Urinary bladder (tissue), 4 donors: ENCODE results near the gene UGT1A10. TPM values are rescaled to one million over a fixed set of nuclear protein-coding genes. Genes with fewer than 3 reads are reported as not detected.
"Not testable (repeated sequence)": the region's sequence is repeated elsewhere in the genome, so short reads cannot be mapped to it uniquely, and the experiment has no call there.

Experiments
- DNase-seq: peaks from one replicate; pipeline ENCODE4 v3.0.0-alpha.2; 2015; ENCODE audit errors: extremely low spot score
- H3K27ac ChIP-seq: one replicate; pipeline ENCODE4 v1.5.1; 2013; ENCODE audit warnings: low read depth, mild to moderate bottlenecking, moderate library complexity
- H3K36me3 ChIP-seq: one replicate; pipeline ENCODE4 v1.6.1; 2013; ENCODE audit warnings: mild to moderate bottlenecking, moderate library complexity; ENCODE audit not compliant: insufficient read depth
- H3K4me1 ChIP-seq: one replicate; pipeline ENCODE4 v1.6.1; 2013; ENCODE audit warnings: mild to moderate bottlenecking, moderate library complexity; ENCODE audit not compliant: insufficient read depth
- H3K4me3 ChIP-seq: one replicate; pipeline ENCODE4 v1.5.1; 2013; ENCODE audit warnings: low read depth, low read length
- whole genome bisulfite sequencing: extraction: QIAGEN DNeasy Blood & Tissue Kit; methylation state at CpG from one replicate; pipeline ENCODE4 v1.1.7; 2013; 5-methylcytosine and 5-hydroxymethylcytosine counted together
- polyA plus RNA-seq: library from polyadenylated mRNA; stranded (reverse); fragments of 200-250 nt; gene quantifications from one replicate; pipeline ENCODE4 v1.2.3, GENCODE V29; 2013
- total RNA-seq: library from RNA; depleted of rRNA; stranded (reverse); fragments of >200 nt; gene quantifications from one replicate; pipeline ENCODE4 v1.2.3, GENCODE V29; 2014
- donor health status: healthy with polysubstance abuse.
- donor health status: healthy.

The UGT1A10 gene
- total RNA-seq (not detected), polyA plus RNA-seq (not detected)

DNA sequence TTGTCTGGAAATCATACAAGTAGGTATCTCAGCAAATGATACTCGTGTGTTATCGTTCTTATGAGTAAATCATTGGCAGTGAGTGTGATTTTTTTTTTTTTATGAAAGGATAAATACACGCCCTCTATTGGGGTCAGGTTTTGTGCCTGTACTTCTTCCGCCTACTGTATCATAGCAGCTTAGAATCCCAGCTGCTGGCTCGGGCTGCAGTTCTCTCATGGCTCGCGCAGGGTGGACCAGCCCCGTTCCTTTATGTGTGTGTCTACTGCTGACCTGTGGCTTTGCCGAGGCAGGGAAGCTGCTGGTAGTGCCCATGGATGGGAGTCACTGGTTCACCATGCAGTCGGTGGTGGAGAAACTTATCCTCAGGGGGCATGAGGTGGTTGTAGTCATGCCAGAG, at the start of gene UGT1A10:
TSS of gene UGT1A10 (plus strand) at position 143 of the 400 bp plus-strand sequence. CDS start at position 218, 75 bp downstream.
- H3K4me1 ChIP-seq, H3K27ac ChIP-seq, H3K36me3 ChIP-seq, H3K4me3 ChIP-seq, DNase-seq: not testable (repeated sequence)
- 83% methylated on average over 10 of the region's 10 CpGs for whole genome bisulfite sequencing

DNA sequence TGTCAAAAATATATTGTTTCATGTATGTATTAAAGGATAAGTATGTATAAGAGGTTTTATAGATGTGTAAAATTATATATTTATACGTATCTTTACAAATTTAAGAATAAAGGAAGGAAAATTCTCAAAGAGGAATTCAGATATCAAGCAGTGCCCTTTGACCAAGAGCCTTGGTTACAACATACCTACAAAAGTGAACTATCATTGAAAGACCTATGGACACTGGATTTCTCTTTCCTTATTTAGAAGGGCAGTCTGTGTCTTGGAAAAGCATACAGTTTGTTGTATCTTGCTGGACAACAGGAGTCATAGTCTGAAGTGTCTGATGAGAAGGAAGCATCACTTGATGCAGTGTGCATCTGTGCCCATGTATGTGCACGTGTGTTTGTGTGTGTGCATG, 47.8 kb upstream of the UGT1A10 start:
- Histone ChIP-seq H3K27ac (no peak overlapping the region), H3K4me3 (no peak overlapping the region), H3K36me3 (no peaks in the 10 kb centered on the region), H3K4me1 (no peaks in the 10 kb centered on the region)
- 81% methylated on average over 2 of the region's 2 CpGs for WGBS
- no peak for DNase-seq

DNA sequence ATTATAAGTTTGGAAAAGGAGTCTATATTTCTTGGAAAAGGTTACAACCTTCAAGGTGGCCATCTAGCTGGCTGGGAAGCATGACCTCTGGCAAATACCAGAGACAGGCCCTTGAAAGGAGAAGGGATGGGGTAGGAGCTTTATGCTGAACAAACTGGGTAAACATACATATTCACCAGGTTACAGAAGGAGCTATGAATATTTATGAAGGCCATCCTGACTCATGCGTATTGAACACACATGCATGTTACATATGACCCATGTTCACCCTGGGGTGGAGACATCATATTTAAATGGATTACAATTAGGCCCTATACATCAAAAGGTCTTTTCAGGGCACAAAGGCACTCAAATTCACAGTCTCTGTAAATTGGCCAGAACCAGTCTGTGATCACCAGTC, 43.5 kb upstream of the UGT1A10 start:
- 98% methylated on average over 1 of the region's 1 CpG for WGBS

DNA sequence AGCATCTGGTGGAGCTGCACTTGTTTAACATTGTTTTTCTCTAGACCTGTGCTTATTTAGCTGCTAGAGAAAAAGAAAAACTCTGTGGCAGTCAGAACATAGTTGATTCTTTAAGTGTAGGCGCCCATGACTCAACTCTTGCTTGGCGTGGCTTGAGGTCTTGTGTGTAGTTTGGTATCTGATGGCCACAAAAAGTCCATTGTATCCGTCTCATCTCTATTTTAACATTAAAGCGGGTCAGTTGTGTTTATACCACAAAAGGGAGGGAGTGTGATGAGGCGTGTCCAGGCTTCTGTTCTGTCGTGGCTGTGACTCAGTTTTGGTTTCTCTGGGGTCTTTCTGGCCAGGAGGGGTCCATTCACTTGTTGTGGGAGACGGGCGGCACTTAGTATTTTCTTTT, 43.0 kb upstream of the UGT1A10 start:
- no peak overlapping the region for H3K27ac ChIP-seq
- no peak overlapping the region for H3K4me3 ChIP-seq
- DNase-seq: no peak
- no peaks in the 10 kb centered on the region for H3K36me3 ChIP-seq
- 85% methylated on average over 8 of the region's 8 CpGs for WGBS
- no peaks in the 10 kb centered on the region for H3K4me1 ChIP-seq

More for the DNA sequence above, 43.5 kb upstream of the UGT1A10 start:
- not testable (repeated sequence) for H3K4me1 ChIP-seq, DNase-seq, H3K27ac ChIP-seq, H3K4me3 ChIP-seq, H3K36me3 ChIP-seq

DNA sequence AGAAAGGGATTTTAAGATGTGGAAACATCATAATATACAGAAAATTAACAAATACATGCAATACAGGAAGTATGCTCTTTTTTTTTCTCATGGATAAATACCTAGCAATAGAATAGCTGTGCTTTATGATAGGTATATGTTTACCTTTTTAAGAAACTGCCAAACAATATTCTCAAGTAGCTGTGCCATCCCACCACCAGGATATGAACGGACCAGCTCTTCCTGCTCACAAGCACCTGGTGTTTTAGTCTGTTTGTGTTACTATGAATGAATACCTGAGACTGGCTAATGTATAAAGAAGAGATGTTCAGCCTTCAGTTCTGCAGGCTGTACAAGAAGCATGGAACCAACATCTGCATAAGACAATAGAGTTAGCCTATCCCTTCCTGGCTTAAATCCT, 38.7 kb upstream of the UGT1A10 start:
- no peak for DNase-seq
- Histone ChIP-seq H3K27ac (no peak overlapping the region), H3K4me3 (no peak overlapping the region), H3K36me3 (no peaks in the 10 kb centered on the region), H3K4me1 (no peaks in the 10 kb centered on the region)
- 46% methylated on average over 1 of the region's 1 CpG for WGBS

DNA sequence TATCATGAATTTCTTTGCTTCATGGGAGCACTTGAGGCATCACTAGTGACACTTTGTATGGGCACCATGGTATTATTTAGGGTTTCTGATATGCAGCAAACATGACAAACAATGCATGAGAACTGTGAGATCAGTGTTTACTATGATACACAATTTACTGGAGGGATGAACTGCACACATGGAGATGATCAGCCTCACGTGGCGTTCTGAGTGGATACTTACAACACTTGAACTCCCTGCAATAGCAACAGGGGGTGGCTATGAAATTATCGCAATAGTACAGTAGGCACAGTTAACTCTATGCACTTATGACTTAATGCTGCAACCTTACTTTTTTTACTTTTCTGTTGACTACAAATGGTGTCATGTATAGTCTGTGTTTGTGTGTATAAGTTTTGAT, 37.3 kb upstream of the UGT1A10 start:
- Histone ChIP-seq H3K4me3 (no peak overlapping the region), H3K36me3 (no peaks in the 10 kb centered on the region), H3K27ac (no peak overlapping the region), H3K4me1 (no peaks in the 10 kb centered on the region)
- WGBS: 76% methylated on average over 3 of the region's 3 CpGs
- no peak for DNase-seq

DNA sequence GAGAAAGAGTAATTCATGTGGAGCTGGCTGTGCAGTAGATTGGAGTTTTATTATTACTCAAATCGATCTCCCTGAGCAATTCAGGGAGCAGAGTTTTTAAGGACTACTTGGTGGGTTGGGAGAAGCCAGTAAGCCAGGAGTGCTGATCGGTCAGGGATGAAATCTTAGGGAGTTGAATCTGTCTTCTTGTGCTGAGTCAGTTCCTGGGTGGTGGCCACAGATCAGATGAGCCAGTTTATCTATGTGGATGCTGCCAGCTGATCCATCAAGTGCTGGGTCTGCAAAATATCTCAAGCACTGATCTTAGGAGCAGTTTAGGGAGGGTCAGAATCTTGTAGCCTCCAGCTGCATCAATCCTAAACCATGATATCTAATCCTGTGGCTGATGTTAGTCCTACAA, 35.9 kb upstream of the UGT1A10 start:
- Histone ChIP-seq H3K27ac (no peak overlapping the region), H3K4me3 (no peak overlapping the region), H3K4me1 (no peaks in the 10 kb centered on the region), H3K36me3 (no peaks in the 10 kb centered on the region)
- WGBS: 59% methylated on average over 2 of the region's 2 CpGs
- no peak for DNase-seq

DNA sequence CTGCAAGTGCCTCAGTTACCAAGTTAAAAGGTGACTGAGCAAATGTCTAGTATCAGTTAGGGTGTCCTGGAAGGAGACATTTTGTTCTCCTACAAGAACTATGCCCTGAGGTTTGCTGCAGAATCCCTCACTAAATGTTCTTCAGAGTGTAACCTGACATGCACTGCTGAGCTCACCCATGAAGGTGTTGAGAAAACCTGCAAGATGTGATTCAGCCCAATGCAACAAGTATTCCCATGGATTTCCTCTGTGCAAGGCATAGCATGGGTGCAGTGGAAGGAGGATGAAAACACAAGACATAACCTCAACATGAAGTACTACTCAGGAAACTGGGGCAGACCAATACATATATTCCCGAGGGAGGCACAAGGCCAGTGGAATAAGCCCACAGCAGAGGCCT, 34.2 kb upstream of the UGT1A10 start:
- Histone ChIP-seq H3K4me3 (no peak overlapping the region), H3K36me3 (no peaks in the 10 kb centered on the region), H3K4me1 (no peaks in the 10 kb centered on the region), H3K27ac (no peak overlapping the region)
- 90% methylated on average over 1 of the region's 1 CpG for WGBS
- no peak for DNase-seq

DNA sequence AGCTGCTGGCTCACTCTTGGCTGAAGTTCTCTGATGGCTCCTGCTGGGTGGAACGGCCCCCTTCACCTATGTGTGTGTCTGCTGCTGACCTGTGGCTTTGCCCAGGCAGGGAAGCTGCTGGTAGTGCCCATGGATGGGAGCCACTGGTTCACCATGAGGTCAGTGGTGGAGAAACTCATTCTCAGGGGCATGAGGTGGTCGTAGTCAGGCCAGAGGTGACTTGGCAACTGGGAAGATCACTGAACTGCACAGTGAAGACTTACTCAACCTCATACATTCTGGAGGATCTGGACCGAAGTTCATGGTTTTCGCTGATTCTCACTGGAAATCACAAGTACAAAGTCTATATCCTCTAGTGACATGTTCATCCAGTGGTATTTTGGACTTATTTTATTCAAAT, 32.7 kb upstream of the UGT1A10 start:
- no peak for DNase-seq
- H3K4me1 ChIP-seq: no peaks in the 10 kb centered on the region
- 81% methylated on average over 4 of the region's 4 CpGs for WGBS
- H3K4me3 ChIP-seq: no peak overlapping the region
- no peaks in the 10 kb centered on the region for H3K36me3 ChIP-seq
- H3K27ac ChIP-seq: no peak overlapping the region

DNA sequence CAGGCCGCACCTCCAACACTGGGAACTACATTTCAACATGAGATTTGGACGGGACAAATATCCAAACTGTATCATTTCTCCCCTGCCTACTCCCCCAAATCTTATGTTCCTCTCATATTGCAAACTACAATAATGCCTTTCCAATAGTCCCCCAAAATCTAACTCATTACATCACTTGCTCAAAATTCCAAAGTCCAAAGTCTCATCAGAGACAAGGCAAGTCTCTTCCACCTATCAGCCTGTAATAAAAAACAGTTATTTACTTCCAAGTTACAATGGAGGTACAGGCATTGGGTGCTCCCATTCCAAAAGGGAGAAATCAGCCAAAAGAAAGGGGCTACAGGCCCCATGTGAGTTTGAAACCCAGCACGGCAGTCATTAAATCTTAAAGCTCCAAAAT, 31.4 kb upstream of the UGT1A10 start:
- Histone ChIP-seq H3K36me3 (no peaks in the 10 kb centered on the region), H3K27ac (no peak overlapping the region), H3K4me3 (no peak overlapping the region), H3K4me1 (no peaks in the 10 kb centered on the region)
- WGBS: 82% methylated on average over 3 of the region's 3 CpGs
- no peak for DNase-seq

DNA sequence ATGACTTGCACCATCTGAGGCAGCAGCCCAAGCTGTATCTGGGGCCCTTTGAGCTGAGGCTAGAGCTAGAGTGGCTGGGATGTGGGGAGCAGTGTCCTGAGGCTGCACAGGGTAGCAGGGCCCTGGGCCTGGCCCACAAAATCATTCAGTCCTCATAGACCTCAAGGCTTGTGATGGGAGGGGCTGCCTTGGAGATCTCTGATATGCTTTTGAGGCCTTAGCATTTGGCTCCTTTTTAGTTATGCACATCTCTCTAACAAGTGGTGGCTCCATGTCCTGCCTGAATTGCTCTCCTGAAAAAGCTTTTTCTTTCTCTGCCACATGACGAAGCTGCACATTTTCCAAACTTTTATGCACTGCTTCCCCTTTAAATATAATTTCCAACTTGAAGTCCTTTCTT, 30.6 kb upstream of the UGT1A10 start:
- 80% methylated on average over 1 of the region's 1 CpG for WGBS
- no peak for DNase-seq
- H3K4me1 ChIP-seq: no peaks in the 10 kb centered on the region
- no peak overlapping the region for H3K4me3 ChIP-seq
- no peak overlapping the region for H3K27ac ChIP-seq
- H3K36me3 ChIP-seq: no peaks in the 10 kb centered on the region

DNA sequence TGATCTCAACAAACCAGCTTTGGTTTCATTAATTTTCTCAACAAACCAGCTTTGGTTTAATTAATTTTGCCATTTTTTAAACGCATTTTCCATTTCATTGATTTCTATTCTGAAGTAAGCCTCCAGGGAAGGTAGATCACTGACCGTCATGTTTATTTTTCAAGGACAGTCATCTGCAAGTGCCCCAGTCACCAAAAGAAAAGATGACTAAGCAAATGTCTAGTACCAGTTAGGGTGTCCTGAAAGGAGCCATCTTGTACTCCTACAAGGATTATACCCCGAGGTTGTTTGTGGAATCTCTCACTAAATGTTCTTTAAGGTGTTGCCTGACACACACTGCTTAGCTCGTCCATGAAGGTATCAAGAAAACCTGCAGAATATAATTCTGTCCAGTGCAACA, 25.0 kb upstream of the UGT1A10 start:
- 79% methylated on average over 4 of the region's 4 CpGs for WGBS
- Histone ChIP-seq H3K4me1 (no peaks in the 10 kb centered on the region), H3K36me3 (no peaks in the 10 kb centered on the region), H3K27ac (no peak overlapping the region), H3K4me3 (no peak overlapping the region)
- DNase-seq: no peak

DNA sequence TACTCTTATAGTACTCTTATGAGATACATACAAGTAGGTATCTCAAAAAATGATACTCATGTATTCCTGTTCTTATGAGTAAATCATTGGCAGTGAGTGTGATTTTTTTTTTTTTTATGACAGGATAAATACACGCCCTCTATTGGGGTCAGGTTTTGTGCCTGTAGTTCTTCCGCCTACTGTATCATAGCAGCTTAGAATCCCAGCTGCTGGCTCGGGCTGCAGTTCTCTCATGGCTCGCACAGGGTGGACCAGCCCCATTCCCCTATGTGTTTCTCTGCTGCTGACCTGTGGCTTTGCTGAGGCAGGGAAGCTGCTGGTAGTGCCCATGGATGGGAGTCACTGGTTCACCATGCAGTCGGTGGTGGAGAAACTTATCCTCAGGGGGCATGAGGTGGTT, 18.8 kb upstream of the UGT1A10 start, which contains the start of gene UGT1A8:
TSS of gene UGT1A8 (plus strand) at position 158 of the 400 bp plus-strand sequence. CDS start at position 233, 75 bp downstream.
- not testable (repeated sequence) for DNase-seq, H3K4me1 ChIP-seq, H3K36me3 ChIP-seq, H3K4me3 ChIP-seq, H3K27ac ChIP-seq
- WGBS: 74% methylated on average over 5 of the region's 5 CpGs

DNA sequence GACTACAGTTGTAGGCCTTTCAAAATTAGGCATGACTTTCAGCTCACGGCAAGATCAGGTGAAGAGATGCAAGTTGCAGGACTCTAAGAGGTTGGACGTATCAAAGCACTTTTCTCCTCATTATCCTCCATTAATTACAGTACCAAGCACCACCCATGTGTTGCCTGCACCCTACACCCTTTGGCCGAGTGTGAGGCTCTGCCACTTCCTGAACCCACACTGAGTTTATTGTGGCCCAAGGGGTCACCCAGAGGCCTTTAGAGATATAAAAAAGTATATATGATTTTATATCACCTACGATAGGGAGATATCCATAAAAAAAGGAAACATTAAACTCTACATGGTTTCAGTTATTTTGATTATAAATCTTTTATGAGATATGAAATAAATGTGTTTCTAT, 16.0 kb upstream of the UGT1A10 start:
- 79% methylated on average over 4 of the region's 4 CpGs for WGBS
- H3K4me1 ChIP-seq: no peaks in the 10 kb centered on the region
- no peak overlapping the region for H3K27ac ChIP-seq
- no peaks in the 10 kb centered on the region for H3K36me3 ChIP-seq
- no peak overlapping the region for H3K4me3 ChIP-seq
- DNase-seq: no peak

DNA sequence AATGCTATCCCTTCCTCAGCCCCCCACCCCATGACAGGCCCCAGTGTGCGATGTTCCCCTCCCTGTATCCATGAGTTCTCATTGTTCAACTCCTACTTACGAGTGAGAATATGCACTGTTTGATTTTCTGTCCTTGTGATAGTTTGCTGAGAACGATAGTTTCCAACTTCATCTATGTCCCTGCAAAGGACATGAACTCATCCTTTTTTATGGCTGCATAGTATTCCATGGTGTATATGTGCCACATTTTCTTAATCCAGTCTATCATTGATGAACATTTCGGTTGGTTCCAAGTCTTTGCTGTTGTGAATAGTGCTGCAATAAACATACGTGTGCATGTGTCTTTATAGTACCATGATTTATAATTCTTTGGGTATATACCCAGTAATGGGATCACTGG, 14.4 kb upstream of the UGT1A10 start:
- not testable (repeated sequence) for H3K4me3 ChIP-seq, DNase-seq, H3K36me3 ChIP-seq, H3K4me1 ChIP-seq, H3K27ac ChIP-seq
- WGBS: 91% methylated on average over 5 of the region's 5 CpGs
